LNCAP (cell line): Measurements from ENCODE around the gene ATG13.

Experiments used
- CTCF ChIP-seq: fragments of 450-650 bp; IDR thresholded peaks from 2 replicates; pipeline ENCODE4 v1.5.1; 2017; ENCODE audit warnings: mild to moderate bottlenecking

ATG13 gene

GRCh38 chr11:46675288-46675851, 58.0 kb downstream of the ATG13 start:
- no peak for TF ChIP-seq CTCF

- TF ChIP-seq CTCF = no peak
These were observed 58.6 kb downstream of the ATG13 start for GRCh38 chr11:46675949-46676348.

- TF ChIP-seq CTCF = no peak
These were observed 59.2 kb downstream of the ATG13 start for GRCh38 chr11:46676436-46677158.

- no peak for TF ChIP-seq CTCF
These were observed 59.8 kb downstream of the ATG13 start for GRCh38 chr11:46677169-46677568.

- TF ChIP-seq CTCF = no peak
These were observed 60.8 kb downstream of the ATG13 start for GRCh38 chr11:46677991-46678740.

- TF ChIP-seq CTCF = no peak
These were observed 61.4 kb downstream of the ATG13 start for GRCh38 chr11:46678741-46679130.

GRCh38 chr11:46679241-46680163, 62.1 kb downstream of the ATG13 start:
- TF ChIP-seq CTCF = no peak
